HT-29 (cell line): ENCODE data around the gene SCIMP. TPM values are rescaled to one million over a fixed set of nuclear protein-coding genes. Genes with fewer than 3 reads are reported as not detected.
"Not testable (repeated sequence)": the region's sequence is repeated elsewhere in the genome, so short reads cannot be mapped to it uniquely, and the experiment has no call there.

Experiments
- DNase-seq: peaks from one replicate; pipeline ENCODE4 v3.0.0-alpha.2; 2015; ENCODE audit warnings: low spot score
- total RNA-seq: library from RNA; depleted of rRNA; stranded (reverse); fragments of >200 nt; shearing (Covaris generic); gene quantifications from 2 replicates; pipeline ENCODE4 v1.2.3, GENCODE V29; 2014; rRNA removed

The SCIMP gene
- not detected in 2 replicates for total RNA-seq

DNA sequence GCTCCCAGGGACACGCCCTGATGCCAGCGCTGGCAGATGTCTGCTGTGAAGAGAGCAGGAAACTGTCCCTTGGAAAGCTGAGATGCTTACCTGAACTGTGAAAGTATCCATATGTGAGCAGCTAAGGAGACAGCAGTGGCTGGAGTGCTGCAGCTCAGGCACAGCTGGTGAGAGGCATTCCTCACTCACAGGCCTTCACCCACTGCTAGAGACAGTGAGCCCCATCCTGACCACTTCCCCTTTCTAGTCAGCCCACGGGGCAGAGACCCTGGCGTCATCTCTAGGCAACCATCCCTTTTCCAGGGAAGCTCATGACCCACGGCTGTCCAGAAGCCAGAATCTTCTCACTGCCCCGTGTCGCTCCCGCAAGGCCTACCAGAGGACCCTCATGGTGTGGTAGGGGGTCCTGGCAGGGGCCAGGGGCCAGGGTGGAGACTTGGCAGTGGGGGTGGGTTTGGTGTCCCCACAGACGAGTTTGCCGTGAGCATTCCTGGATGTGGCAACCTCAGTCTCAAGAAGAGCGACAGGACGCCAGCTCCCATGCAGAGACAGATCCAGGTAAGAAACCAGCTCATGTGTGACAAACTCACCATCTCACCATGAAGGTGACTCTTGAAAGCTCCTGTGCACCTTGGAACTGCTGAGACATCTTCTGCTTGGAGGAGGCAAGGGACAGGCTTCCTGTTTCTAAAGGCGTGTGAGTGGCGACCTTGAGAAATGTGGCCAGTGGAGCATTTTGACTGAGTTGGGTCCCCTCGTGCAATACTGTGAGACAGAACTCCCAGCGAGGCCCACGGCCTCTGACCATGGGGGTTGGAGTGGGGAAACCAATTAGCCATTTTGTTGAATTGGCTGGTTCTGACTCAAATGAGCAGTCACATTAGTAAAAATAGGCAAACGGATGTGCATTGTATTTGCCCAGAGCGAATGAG, at the start of gene SCIMP:
Gene SCIMP (minus strand): TSS at position 216 of the 932 bp plus-strand sequence. CDS start 105 bp downstream, at position 111.
- no peak for DNase-seq

DNA sequence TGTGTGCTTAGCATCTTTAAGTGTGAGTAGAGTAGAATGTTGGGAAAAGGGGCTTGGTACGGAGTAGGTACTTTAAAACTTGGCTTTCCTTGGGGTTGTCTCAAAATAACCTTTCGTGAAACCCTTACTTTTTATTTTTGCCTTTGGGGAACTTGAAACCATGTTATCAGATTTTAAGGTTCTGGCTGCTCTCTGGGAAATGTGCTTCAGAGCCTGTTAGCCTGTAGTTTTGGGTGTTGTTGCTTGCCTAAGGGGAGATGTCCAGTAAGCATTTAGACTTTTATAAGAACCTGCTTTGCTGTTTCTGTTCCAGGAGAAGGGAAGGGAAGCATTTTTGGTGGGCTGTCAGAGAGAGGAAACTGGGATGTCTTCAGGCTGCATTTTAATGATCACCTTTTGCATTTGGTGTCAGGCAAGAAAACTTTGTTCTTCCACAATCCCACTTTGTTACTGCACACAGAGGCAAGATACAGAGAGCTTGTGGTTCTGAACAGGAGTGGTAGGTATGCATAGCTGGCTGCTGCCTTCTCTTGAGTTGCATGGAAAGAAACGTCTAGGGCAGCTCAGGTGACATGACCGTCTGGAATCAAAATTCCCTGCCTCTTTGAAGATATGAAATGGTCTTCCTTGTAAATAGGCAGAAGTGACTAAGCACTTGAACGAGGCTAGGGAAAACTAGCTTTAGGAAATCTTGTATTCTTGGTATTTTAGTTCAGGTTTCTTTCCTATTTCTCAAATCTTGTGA, 49.1 kb upstream of the SCIMP start:
- no peak for DNase-seq

DNA sequence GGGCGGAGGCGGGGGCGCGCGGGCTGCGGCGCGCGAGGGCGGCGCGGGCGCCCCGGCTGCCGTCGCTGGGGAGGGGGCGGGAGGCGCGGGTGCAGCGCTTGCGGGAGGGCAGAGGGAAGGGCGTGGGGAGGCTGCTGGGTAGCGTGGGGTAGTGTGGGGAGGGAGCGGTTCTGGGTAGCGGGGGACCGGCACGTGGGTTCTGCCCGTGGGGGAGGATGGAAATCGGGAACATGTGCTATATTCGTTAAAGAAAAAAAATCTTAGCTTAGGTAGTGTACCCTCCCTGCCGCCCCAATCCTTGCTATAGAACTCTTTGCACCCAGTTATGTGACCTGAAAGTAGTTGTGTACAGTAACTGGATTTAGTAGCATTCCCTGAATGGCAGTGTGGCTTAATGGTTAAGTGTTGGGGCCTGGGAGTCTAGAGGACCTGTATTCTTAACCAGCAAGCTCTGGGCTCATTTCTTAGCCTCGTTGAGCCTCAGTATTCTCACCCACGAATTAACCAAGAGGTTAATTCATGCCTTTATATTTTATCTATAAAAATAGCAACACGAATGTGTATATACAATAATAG, 48.1 kb upstream of the SCIMP start:
- DNase-seq: peak; percentile 27

DNA sequence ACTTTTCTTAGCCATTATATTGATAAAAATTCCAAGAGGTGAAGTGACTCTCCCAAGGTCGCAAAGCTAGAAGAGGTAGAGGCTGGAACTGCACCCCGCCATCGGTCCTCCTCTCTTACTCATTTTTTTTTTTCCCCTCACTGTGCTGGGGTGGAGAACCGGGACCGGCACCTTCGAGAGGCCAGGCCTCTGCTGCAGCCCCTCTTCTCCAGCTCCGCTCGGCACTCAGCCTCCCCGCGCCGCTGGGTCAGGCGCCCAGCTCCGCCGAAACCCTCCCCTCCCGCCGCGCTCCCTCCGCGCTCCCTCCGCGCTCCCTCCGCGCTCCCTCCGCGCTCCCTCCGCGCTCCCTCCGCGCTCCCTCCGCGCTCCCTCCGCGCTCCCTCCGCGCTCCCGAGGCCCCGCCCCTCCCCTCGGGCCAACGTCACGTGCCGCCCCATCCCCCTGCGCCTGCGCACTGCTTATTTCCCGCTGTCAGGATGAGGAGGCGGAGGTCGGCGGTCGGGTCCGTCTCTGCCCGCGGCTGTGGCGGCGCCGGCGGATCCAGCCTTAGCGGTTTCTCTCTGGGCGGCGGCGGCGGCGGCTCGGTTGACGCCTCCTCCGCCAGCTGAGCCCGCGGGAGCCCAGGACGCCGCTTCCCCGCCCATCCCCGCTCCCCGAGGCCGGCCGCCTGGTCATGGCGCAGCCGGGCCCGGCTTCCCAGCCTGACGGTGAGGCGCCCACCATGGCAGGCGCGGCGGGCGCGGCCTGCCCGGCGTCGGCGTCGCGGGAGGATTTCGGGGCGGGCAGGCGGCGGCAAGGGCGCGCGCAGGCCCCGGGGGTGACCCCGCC, 47.4 kb upstream of the SCIMP start, which contains the start of gene RABEP1:
Gene RABEP1 (plus strand): TSS at position 471 of the 828 bp plus-strand sequence. CDS start 203 bp downstream, at position 674.
- peak; percentile 79 for DNase-seq

DNA sequence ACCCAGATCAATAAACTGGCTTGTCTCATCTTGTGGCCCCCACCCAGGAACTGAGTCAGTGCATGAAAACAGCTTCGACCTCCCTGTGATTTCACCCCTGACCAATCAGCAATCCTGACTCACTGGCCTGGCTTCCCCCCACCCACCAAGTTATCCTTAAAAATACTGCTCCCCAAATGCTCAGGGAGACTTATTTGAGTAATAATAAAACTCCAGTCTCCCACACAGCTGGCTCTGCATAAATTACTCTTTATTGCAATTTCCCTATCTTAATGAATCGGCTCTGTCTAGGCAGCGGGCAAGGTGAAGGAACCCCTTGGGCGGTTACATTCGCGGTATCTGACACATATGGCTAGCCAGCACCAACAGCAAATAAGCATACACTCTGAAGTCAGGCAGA, 37.7 kb upstream of the SCIMP start:
- no peak for DNase-seq

DNA sequence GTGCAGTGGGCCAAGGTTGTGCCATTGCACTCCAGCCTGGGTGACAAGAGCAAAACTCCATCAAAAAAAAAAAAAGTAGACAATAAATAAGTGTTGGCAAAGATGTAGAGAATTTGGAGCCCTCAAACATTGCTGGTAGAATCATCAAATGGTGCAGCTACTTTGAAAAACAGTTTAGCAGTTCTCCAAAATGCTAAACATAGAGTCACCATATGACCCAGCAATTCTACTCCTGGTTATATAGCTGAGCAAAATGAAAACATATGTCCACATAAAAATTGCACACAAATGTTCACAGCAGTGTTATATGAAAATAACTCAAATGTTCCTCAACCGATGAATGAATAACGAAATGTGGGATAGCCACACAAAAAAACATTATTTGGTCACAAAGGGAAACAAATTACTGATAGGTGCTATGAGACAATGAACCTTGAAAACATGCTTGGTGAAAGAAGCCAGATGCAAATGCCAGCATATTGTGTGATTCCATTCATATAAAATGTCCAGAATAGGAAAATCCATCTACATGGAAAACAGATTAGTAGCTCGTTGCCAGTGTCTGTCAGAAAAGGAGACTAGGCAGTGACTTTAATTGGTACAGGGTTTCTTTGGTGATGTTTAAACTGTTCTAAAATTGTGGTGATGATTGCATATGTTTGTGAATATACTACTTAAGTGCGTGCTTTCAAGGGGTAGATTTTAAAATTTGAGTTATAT, 34.7 kb upstream of the SCIMP start:
- DNase-seq: no peak

DNA sequence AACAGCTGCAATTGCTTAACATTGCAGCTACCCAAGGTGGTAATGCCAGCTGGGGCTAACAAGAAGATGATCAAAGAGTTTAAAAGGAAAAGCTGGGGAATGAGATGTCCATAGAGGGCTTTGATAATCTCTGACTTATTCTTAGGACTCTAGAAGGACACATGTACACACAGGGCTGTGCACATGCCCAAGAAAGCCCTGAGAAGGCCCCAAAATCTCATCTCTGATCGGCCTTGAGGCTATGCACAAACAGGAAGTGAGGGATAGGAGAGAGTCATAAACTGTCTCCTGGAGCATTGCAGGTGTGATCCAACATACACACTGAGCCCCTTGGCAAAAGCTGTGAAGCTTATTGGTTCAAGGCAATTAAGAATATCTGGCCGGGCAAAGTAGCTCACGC, 30.2 kb upstream of the SCIMP start:
- DNase-seq: no peak

DNA sequence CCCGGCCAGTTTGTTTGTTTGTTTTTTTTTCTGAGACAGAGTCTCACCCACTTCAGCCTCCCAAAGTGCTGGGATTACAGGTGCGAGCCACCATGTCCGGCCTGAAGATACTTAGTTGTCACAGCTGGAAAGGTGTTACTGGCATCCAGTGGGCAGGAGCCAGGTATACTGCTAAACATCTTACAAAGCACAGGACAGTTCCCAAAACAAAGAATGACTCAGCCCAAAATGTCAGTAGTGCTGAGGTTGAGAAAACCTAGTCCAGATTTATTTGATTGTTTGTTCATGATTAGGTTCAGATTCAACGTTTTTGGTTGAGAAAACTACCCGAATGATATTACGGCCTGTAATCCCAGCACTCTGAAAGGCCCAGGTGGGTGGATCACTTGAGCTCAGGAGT, 28.8 kb upstream of the SCIMP start:
- no peak for DNase-seq

DNA sequence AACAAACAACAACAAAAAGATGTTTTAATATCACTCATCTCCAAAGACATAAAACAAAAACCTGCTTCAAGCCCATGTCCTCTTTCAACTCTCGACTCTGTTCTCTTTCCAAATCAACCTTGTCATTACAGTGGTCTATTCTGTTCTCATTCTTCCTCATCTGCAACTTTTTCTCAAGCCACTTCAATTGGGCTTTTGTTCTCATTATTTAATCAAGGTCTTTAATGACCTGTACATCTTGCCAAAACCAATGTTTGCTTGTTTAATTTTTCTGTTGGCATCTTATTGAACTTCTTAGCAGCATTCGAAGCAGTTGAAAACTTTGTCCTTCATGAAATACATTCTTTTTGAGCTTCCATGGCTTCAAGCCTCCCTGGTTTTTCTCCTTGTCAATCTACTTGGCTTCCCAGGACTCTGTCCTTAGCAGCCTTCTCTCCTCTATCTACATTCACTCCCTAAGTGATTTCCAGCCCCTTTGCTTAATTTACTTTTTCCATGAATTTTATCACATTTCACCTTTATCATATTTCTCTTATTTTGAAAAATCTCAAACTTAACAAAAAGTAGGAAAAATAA, 27.8 kb upstream of the SCIMP start:
- DNase-seq: no peak

DNA sequence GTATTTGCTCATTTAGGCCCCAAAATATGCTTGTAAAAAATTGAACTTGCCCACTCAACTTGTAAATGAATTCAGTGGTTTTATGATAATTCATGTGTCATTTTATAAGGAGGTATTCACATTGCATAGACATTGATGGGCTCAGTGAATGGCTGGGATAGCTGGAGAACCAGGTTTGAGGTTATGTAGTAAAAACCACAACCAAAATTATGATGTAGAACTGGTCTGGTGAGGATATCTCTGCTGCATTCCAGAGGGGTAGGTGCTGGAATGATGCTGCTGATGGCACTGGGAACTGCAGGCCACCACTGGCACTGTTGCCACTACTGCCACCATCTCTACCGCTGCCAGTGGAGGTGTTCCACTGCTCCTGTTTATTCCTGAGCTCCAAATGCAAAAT, 25.9 kb upstream of the SCIMP start:
- DNase-seq: peak; percentile 29

DNA sequence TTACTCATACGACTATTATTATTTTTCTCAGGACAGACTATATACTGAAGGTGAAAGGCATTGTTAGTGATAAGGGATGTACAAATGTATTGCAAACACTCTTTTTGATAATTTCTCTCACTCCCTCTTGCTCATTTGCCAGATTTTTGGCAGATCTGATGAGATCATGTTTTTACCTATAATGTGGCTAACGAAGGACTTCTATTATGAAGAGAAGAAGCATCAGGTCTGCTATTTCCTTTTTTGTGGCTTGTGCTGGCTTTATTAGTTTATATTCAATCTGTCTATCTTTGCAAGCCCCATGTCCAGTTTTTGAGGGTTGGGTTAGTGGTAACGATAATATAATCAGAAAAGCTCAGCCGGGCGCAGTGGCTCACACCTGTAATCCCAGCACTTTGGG, 22.5 kb upstream of the SCIMP start:
- no peak for DNase-seq

DNA sequence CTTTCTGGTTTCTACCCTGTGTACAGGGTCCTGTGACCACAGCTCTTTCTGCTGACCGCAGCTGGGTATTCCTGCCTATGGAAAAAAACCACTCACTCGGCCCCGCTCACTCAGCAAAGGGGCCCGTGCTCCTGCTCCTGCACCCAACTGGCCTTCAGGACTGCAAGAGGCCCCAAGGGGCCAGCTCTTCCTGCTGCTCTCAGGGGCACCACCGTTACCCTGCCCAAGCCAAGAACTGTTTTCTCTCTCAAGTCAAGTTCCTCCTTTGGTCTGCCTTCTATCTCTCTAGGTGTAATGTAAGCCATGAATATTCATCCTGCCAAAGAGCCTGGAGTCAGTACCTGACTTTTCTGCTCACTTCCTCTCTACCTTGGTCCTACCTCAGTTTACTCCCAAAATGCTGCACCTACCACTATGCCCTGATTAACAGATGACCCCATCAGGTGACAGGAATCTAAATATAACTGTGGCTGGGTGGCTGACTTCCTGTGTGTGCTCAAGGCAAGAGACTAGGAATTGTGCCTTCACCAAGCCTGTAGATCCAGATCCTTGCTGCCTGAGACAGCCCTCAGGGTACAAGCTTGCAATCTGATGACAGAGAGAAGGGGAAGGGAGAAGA, 20.4 kb upstream of the SCIMP start:
- DNase-seq: no peak

DNA sequence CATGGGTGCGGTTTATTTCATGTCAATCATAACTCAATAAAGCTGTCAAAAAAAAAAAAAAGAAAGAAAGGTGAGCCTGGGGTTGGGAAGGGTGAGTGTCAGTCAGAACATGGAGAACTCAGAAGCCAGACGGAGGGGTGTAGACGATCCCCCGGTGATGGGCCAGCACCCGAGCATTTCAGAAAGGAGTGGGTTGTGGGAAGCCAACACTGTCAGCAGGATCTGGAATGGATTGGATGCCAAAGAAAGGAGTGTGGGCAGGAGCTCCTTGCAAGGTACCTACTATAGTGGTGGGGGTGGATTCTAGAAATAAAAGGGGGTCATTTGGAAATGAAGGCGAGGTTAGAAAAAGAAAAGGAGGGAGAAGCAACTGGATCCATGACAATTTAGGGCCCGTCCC, 19.8 kb upstream of the SCIMP start:
- no peak for DNase-seq

DNA sequence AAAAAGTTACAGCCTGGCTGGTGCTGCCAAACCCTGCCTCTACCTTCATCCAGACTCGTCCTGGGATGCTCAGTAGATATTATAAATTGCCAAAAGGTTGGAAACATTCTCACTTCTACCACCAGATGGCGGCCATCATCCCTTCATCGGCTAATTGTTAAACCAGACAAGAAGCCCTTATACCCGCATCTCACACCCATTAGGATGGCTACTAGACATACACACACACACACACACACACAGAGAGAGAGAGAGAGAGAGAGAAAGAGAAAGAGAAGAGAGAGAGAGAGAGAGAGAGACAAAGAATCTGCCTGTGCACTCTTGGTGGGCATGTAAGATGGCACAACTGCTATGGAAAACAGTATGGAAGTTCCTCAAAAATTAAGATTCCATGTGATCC, 15.0 kb upstream of the SCIMP start:
- DNase-seq: peak; percentile 79

DNA sequence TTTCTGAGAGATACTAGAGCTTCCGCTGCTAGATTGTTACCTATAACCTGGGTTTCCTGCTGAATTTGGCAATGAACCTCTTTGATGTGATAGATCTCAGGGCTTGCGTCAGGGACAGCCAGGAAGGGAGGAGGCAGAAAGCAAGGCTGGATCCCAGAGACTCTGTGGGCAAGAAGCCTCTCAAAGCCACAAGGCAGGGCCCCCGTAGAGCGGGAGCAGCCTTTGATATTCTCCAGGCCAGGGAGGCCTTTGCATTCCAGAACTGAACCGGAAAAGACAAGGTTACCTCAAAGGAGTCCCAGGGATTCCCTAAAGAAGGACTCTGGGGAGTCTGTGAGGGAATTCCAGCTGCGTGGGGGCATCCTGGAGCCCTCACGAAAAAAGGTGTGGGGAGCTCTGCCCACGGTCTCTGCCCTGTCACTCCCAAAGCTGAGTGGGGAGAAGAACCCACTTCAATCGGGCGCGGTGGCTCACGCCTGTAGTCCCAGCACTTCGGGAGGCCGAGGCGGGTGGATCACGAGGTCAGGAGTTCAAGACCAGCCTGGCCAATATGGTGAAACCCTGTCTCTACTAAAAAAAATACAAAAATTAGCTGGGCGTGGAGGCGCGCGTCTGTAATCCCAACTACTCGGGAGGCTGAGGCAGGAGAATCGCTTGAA, 14.3 kb upstream of the SCIMP start:
- DNase-seq: no peak

DNA sequence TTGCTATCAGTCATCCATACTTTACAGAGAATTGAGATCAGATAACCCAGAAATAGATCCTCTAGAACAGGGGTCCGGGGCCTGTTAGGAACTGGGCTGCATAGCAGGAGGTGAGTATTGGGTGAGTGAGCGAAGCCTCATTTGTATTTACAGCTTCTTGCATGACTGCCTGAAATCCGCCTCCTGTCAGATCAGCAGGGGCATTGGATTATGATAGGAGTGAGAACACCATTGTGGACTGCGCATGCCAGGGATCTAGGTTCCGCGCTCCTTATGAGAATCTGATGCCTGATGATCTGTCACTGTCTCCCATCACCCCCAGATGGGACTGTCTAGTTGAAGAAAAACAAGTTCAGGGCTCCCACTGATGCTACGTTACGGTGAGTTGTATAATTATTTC, 13.0 kb upstream of the SCIMP start:
- DNase-seq: no peak

DNA sequence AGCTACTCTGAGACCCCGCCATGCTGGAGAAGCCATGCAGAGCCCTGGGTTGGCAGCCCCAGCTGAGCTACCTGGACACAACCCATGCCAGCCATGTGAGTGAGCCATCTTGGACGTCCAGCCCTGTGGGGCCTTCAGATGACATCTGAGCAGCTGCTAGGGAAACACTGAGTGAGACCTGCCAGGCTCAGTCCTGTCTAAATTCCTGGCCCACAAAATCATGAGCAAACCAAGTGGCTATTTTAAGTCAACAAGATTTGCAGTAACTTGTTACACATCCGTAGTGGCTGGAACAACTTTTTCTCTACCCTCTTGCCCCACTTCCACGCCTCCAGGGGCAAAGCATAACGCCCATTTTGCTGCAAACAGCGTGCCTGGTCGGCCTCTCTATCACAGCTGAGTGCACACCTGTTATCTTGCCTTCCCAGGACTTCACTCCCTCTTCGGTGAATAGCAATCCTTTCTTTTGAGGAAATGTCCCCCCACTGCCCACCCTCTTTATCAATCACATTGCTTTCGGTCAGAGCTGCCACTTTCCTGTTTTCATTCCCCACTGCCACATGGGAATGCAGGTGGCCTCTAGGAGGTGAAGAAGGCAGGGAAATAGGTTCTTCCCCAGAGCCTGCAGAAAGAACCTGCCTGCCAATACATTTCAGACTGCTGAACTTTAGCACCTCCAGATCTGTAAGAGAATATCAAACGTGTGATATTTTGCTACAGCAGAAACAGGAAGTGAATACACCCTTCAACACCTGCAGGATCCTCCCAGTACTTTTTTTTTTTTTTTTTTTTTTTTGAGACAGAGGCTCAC, 7.4 kb upstream of the SCIMP start:
- DNase-seq: peak; percentile 9

DNA sequence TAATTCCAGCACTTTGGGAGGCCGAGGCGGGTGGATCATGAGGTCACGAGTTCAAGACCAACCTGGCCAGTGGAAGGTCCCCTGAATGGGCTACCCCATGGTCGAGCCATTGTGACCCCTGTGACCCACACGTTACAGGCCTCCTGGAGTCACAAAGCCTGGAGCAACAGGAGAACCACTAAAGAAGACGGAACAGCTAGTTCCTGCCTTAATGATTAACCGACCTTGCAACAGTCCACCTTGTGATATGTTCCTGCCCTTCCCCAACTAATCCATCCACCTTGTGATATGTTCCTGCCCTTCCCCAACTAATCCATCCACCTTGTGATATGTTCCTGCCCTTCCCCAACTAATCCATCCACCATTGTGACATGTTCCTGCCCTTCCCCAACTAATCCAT, 5.1 kb upstream of the SCIMP start:
- DNase-seq: not testable (repeated sequence)
